D341Med (cell line): ENCODE data around the gene ANTKMT.

Source experiments
- DNase-seq: peaks from one replicate; pipeline ENCODE4 v3.0.0; 2012; ENCODE audit warnings: low spot score

Gene ANTKMT

DNA sequence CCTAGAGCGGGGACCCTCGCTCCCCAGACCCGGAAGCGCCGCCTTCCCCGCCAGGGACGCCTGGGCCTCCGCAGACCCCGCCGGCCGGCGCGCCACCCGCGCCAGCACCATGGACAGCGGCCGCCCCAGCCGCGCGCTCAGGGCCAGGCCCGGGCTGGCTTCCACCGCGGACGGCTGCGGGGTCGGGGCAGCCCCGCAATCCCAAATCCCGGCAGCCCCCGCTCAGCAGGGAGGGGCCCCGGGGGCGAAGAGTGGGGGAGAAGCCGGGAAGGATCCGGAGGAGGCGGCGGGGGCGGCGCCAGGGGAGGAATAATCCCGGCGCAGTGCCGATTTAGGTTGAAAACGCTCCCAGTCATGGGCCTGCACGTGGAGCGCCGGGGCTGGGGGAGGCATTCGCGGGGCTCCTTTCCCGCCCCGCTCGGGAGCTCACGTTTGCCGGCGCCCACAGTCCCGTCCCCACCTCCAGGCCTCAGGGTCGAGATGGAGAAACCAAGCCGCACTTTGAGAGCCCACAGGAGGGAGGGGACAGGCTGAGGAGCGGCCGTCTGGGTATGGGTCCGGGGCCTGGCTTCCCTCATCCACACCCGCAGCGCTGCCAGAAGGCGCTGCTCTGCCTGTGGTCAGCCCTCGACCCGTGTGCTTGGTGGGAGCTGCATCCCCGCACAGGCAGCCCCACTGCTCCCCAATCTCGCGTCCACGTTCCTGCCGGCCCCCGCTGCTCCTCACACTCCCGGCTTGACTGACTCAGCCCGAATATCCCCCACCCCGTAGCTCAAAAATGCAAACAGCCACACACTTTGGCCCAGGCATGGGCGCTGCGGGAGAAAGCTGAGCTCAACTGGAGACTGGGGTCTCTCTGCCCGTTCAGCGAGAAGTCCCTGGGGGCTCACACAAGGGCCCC, 20.0 kb upstream of the ANTKMT start:
- DNase-seq = no peak

- DNase-seq = no peak
Measured at GRCh38 chr16:702341-702740, 18.6 kb upstream of the ANTKMT start.

DNA sequence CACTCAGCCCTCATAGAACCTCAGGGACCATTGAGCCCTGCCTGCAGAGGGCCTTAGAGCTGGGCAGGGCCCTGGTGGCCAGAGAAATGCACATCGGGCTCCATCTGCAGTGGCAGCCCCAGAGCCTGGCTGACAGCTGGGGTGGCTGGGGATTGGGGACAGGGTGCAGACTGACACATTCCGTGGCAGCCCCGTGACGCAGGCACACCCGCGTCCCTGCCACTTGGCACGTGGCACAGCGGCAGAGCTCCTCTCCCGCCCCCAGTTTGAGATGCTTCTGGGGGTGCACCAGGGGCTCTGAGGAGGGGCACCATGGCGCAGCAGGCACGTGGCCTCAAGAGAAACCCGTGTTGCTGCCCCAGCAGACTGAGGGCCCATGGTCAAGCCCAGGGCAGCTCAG, 17.5 kb upstream of the ANTKMT start:
- no peak for DNase-seq

GRCh38 chr16:704047-704446, 16.9 kb upstream of the ANTKMT start:
- DNase-seq = no peak

GRCh38 chr16:704552-705380, 16.2 kb upstream of the ANTKMT start:
- peak; percentile 52 for DNase-seq

DNA sequence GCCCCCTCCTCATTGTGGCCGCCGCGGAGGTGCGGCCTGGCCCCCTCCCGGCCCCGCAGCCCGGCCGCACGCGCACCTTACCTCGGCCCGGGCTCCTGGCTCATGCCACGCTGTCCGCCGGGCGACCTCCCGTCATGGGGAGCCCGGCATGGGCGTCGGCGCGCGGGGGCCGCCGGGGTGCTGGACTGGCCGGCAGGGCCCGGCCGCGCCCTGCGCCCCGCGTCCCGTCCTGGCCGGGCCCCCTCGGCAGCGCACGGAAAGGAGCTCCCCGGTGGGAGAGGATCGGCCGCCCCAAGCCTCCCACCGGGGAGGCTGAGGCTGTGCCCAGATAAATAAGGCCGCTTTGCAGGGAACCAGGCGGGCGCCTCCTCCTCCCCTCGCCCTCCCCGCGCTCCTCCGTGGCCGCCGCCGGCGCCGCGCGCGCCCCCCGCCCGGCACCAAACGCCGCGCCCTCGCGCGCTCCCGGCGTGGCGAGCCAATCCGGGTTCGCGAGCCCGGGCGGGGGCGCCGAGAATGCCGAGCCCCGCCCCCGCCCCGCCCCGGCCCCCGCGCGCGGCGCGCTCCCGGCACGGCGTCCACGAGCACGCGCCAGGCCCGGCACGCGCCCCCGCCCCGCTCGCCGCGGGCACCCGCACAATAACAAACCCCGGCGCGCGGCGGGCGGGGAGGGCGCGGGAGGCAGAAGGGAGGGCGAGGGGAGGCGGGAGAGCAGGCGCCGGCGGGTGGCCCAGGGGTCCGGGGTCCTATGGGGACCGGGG, 15.3 kb upstream of the ANTKMT start, which contains the start of gene FBXL16:
Gene FBXL16, minus strand, starts transcription at position 371 of the 758 bp plus-strand sequence. CDS start 8,396 bp downstream, outside the sequence.
- DNase-seq = peak; percentile 97

DNA sequence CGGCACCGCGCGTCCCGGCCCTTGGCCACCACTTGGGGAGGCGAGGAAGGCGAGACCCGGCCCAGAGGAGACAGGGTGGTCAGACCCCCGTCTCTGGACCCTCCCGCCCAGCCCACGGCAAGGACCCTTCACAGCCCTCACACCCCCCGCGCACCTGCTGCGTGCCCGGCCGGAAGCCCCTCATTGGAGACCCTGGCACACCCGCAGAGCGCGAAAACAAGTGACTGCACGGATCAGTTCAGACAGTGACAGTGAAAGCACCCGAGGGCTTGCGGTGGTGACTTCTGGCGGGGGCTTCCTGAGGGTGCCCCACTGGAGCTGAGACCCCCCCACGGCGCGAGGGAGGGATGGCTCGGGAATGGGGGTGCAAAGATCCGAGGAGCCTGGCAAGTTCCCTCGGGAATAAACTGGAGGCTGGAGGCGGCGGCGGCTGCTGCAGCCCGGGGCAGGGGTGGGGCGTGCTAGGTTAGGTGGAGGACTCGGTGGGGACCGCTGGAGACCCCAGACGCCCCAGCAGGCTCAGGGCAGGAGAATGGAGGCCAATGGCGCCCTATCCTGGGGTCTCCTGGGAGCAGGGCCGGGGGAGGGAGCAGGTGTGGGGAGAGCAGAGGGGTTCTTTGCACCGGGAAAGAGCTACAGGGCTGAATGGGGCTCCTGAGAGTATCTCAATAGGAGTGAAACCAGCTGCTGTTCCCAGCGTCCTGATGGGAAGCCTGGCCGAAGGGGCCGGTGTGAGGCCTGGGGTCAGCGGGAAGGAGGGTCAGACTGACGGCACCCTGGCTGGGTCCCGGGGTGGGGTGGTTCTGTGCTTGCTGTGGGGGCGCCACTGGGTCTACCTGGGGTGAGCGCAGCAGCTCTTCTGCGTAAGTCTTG, 14.5 kb upstream of the ANTKMT start:
- no peak for DNase-seq

- DNase-seq = no peak
Measured at GRCh38 chr16:707062-707538, 13.8 kb upstream of the ANTKMT start.

DNA sequence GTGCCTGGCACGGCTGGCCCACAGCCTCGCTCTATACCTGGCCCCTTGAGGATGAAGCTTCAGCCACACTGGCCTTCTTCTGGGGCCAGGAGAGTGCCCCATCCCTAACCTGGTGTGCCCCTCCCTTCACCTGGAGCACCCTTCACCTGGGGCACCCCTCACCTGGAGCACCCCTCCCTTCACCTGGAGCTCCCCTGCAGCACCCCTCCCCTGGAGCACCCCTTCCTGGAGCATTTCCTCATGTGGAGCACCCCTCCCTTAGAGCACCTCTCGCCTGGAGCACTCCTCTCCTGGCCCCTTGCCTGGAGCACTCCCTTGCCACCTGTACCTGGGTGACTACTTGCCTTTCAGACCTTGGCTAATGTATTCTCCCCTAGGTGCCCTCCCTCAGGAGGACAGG, 12.9 kb upstream of the ANTKMT start:
- DNase-seq = no peak

GRCh38 chr16:708959-709358, 12.0 kb upstream of the ANTKMT start:
- no peak for DNase-seq

DNA sequence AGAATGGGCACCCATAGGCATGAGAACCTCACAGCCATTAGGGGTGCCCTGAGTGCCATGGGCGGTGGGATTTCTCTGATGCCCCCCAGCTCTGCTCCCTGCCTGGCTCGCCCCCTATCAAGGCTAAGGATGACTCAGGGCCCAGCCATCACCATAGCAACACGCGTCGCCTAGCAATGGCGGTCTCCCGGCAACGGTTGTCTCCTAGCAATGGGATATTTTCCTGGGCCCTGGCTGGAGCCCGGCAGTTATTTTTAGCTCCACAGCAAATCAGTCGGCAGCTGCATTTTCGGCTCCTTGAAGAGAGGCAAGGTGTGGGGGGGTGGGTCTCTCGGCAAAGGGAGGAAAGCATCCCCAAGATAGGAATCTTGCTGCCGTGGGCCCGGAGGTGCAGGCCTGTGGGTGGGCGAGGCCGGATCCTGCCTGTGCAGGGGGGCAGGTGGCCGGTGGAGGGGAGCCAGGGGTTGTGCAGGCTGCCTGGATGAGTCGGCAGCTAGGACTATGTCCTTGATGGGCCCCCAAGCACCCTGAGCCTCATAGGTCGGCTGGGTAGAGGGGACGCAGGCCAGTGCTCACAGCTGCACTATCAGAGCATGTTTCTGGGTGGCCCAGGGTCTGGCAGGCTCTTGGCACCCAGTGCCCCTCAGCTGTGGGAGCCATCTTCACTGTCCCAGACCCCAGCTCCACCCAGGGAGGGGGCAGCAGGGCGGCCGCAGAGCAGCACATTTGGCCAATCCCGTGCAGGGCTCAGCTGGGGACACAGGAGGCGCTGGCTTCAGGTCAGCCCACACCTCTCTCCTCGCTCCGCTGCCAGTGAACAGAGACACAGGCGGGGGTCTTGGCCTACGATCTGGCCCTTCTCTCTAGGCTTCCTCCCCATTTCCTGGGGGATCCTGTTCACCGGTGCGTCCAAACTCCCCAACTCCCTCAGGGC, 11.1 kb upstream of the ANTKMT start:
- peak; percentile 76 for DNase-seq

DNA sequence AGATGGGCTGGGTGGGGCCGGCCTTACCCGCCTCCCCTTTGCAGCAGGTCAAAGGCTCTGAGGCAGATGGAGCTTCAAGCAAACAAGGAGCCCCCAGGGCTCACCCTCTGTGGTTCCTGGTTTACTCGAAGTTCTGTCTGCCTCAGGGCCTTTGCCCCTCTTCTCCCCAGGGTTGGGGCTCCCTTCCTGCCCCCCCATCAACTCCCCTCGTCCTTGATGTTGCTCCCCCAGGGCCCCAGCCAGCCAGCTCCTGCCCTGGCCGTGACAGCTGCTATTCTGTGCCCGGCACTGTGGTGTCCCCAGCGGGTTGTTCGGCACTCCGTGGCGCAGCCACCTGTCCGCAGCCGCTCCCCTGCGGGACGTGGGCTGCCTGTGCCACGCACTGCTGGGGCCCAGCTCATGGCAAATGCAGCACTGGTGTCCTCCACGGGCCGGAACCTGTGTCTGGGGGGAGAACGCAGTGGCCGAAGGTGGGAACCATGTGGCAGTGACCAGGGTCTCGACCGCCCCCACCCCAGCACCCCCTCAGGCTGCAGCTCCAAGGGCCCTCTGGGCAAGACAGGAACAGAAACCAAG, 10.4 kb upstream of the ANTKMT start:
- DNase-seq = no peak

- DNase-seq = no peak
Measured at GRCh38 chr16:711084-711483, 9.9 kb upstream of the ANTKMT start.

DNA sequence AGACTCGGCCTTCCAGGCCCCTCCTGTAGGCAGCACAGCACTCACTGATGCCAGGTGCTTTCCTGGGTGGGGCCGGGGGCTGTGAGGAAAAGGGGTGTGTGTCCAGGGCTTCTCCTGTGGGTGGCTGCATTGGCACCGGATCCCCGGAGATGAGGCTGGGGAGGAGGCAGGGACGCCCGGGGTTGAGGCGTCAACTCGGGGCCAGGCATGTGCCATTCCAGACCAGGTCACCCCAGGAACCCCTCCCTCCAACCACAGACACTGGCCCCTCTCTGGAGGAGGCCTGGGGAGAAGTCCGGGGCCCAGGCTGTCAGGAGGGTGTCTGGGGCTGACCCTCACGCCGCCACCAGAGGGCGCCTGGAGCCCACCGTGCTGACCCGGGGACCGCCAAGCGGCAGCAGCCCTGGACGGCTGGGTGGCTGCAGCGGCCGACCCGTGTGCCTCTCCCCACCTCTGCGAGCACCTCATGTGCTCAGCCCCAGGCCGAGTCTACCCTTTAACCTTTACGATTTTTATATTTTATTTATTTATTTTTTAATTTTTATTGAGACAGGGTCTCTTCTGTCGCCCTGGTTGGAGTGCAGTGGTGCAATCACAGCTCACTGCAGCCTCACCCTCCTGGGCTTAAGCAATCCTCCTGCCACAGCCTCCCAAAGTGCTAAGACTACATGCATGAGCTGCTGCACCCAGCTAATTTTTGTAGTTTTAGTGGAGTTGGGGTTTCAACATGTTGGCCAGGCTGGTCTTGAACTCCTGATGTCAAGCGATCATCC, 9.2 kb upstream of the ANTKMT start:
- DNase-seq = peak; percentile 86

GRCh38 chr16:712740-713250, 8.2 kb upstream of the ANTKMT start:
- peak; percentile 56 for DNase-seq

DNA sequence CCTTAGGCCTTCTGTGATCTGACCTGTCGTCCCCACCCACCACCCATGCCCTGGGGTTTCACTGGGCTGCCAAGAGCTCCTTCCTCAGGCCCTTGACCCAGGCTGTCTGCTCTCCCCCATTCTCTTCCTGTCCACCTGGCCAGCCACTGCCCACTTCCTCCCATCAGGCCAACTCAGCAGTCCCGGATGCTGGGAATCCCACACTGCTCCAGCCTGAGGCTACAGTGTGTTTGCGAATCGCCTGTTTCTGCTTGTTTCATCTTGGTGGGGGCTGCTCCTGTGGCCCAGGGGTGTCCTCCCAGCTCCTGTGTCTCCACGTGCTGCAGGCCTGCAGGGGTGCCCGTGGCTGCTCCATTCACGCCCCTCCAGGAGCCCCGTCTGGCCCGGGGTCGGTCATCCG, 6.9 kb upstream of the ANTKMT start:
- no peak for DNase-seq

GRCh38 chr16:714558-715476, 6.1 kb upstream of the ANTKMT start, which contains the start of gene METRN:
TSS of gene METRN (plus strand) at chr16:715118. CDS start at chr16:715290, 172 bp downstream.
- peak; percentile 94 for DNase-seq
